Astrocyte of the cerebellum (primary cell): Measurements from ENCODE around the gene ADAMTS20.

Source experiments
- DNase-seq: peaks from one replicate; pipeline ENCODE4 v3.0.0-alpha.2; 2011; ENCODE audit warnings: low read depth
- H3K4me3 ChIP-seq: 2 replicates; pipeline ENCODE4 v1.5.1; 2011; ENCODE audit warnings: mild to moderate bottlenecking, low read depth, low read length, moderate library complexity
- CTCF ChIP-seq: IDR thresholded peaks from 2 replicates; pipeline ENCODE4 v1.5.1; 2012; ENCODE audit warnings: low read length, low read depth, moderate library complexity, mild to moderate bottlenecking; ENCODE audit errors: missing control alignments
- in situ Hi-C: cut with HindIII; loops from 2 replicates; pipeline ENCODE4 v1.10.0; 2017; ENCODE audit warnings: low sequenced_read_pairs

The ADAMTS20 gene

GRCh38 chr12:43312991-43313505 is 239.0 kb downstream of the ADAMTS20 start:
- in situ Hi-C loops = no loop called here
- DNase-seq = no peak
- no peak overlapping the region for H3K4me3 ChIP-seq
- TF ChIP-seq CTCF = no peak

GRCh38 chr12:43310596-43310995 is 241.4 kb downstream of the ADAMTS20 start:
- no peak overlapping the region for H3K4me3 ChIP-seq
- in situ Hi-C loops = no loop called here
- no peak for TF ChIP-seq CTCF
- DNase-seq = no peak

GRCh38 chr12:43309959-43310358 is 242.0 kb downstream of the ADAMTS20 start:
- in situ Hi-C loops = no loop called here
- peak; percentile 37 for DNase-seq
- H3K4me3 ChIP-seq = no peak overlapping the region
- TF ChIP-seq CTCF = no peak

GRCh38 chr12:43308776-43309175 is 243.2 kb downstream of the ADAMTS20 start:
- no peak overlapping the region for H3K4me3 ChIP-seq
- in situ Hi-C loops = no loop called here
- TF ChIP-seq CTCF = no peak
- no peak for DNase-seq

- TF ChIP-seq CTCF = no peak
- in situ Hi-C loops = no loop called here
- no peak overlapping the region for H3K4me3 ChIP-seq
- DNase-seq = no peak
Observed at GRCh38 chr12:43307126-43307525, 244.9 kb downstream of the ADAMTS20 start.

GRCh38 chr12:43306066-43306465 is 245.9 kb downstream of the ADAMTS20 start:
- peak; percentile 90 for DNase-seq
- H3K4me3 ChIP-seq = no peak overlapping the region
- in situ Hi-C loops = no loop called here
- no peak for TF ChIP-seq CTCF

- H3K4me3 ChIP-seq = no peak overlapping the region
- no peak for DNase-seq
- in situ Hi-C loops = no loop called here
- TF ChIP-seq CTCF = no peak
Observed at GRCh38 chr12:43305065-43305464, 246.9 kb downstream of the ADAMTS20 start.
